Fibroblast of the conjunctiva (primary cell): ENCODE data around the gene NCBP2.

Experiments used
- DNase-seq: peaks from one replicate; pipeline ENCODE4 v3.0.0-alpha.2; 2010; ENCODE audit warnings: low read depth

Gene NCBP2

GRCh38 chr3:196942226-196942914, at the start of gene NCBP2:
Gene NCBP2, minus strand, starts transcription at chr3:196942528. Its CDS starts 25 bp downstream, at chr3:196942503.
- DNase-seq: peak; percentile 96

GRCh38 chr3:196991581-196992460, 49.5 kb upstream of the NCBP2 start:
- no peak for DNase-seq

DNA sequence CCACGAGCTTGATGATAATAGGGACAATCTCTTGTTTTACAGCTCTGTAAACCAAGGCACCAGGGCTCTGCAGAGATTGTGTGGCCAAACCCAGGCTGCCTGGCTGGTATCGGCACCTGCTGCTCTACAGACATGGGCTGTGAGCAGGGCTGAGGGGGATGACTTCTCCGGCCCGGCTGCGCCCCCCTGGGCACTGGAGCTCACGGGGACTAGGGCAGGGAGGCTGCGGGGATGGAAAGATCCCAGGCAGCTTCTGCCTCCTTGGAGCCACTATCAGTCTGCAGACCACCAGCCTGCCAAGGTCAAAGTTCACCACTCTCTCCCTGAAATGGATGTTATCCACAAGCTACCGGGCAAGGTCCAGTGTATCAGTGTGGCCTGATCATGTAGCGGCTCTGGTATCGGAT, 48.3 kb upstream of the NCBP2 start:
- DNase-seq: no peak

DNA sequence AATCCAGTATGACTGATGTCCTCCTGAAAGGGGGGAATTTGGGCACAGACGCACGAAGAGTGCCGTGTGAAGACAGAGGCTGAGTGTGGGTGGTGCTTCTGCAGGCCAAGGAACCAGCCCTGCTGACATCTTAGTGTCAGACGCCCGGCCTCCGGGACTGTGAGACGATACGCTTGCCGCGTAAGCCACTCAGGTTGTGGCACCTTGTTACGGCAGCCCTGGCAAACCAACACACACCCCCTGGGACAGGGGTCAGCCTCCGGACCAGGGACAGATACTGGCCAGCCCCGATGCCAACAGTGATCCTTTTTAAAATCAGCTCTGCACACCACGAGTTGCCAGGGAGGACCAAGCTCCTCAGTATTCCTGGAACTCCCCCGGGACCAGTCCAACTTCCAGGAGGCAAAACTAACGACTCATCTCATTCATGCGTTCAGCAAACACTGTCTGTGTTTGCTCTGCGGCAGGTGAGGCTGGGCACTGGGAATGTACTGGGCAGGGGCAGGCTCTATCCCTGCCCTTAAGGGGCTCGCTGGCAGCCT, 47.5 kb upstream of the NCBP2 start:
- no peak for DNase-seq

DNA sequence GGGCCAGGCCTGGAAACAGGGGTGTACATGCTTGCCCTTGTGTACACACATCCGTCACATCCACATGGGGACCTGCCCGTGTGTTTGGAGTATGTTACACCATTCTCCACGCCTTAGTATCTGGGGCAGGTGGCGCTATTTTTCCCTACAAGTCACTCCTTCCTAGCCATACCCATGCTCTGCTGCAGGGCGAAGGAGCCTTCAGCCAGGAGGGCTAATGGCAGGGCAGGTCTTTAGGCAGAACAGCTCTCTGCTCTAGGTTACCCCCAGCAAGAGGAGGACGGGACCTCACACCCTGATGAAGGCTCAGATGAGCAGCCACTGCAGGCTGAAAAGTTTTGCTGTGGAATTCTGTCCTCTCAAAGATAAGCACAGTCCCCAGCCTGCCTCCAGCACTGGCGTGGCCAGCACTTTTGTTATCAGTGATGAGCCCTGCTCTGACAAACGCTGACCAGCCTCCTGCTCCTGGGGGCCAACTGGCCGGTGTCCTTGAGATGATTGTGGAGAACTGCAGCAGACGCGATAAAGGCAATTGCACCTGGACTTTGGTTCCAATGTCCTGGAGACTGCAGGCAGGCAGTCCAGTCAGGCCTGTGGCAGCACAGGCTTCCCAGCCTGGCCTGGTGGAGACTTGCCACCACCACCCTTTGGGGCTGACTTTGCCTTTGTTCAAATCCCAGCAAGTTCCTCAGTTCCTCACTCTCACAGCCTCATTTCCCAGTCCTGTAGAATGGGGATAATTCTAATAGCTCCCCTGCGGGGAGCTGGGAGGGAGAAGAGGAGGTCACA, 46.1 kb upstream of the NCBP2 start:
- DNase-seq: no peak

GRCh38 chr3:196987022-196987421, 44.7 kb upstream of the NCBP2 start:
- no peak for DNase-seq

GRCh38 chr3:196985954-196986885, 43.9 kb upstream of the NCBP2 start:
- no peak for DNase-seq

GRCh38 chr3:196985298-196985697, 43.0 kb upstream of the NCBP2 start:
- no peak for DNase-seq

GRCh38 chr3:196983186-196983585, 40.9 kb upstream of the NCBP2 start:
- no peak for DNase-seq

DNA sequence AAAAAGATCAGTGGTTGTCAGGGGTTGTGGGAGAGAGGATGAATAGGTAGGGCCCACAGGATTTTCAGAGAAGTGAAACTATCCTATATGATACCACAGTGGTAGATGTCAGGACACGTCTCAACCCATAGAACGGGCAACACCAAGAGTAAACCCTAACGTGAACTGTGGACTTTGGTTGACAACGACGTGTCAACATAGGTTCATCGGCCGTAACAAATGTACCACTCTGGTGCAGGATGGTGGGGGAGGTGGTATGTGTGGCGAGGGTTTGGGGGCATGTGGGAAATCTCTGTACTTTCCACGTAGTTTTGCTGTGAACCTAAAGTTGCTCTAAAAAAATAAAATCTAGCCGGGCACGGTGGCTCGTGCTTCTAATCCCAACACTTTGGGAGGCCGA, 39.3 kb upstream of the NCBP2 start:
- DNase-seq: no peak

DNA sequence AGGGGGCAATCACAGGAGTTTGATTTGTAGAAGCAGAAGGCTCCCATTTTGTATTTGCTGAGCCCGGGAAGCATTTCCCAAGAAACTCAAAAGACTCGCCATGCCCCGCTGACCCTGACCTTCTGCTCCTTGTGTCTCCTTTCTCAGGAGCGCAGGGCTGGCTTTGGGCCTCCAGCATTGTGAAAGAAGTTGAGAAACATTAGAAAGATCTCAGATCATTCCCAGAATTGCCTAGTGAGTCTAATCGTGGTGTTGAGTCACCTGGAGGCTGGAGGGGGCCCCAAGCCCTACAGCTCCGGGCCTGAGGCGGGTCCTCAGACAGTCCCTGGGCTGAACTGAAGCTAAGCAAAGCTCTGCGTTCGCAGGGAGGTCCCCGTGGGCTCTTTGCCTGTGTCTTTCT, 37.2 kb upstream of the NCBP2 start:
- DNase-seq: peak; percentile 29

- DNase-seq: no peak
Measured at GRCh38 chr3:196976941-196977340, 34.6 kb upstream of the NCBP2 start.

DNA sequence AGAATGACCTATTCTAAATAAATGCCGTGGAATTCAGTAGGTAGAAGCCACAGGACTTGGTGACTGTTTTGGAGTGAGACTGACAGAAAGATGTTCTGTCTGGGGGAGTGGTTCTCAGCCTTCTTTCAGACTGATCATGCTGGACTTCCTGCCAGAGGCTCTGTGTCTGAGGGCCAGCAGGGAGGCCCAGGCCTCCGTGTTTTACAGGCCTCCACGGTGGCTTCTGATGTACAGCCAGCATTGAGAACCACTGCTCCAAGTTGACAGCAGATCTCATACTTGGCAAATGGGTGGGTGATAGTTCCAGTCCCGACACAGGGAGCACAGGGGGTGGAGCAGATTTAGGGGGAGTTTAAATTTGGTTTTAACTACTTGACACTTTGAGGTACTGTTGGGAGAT, 33.0 kb upstream of the NCBP2 start:
- DNase-seq: no peak

DNA sequence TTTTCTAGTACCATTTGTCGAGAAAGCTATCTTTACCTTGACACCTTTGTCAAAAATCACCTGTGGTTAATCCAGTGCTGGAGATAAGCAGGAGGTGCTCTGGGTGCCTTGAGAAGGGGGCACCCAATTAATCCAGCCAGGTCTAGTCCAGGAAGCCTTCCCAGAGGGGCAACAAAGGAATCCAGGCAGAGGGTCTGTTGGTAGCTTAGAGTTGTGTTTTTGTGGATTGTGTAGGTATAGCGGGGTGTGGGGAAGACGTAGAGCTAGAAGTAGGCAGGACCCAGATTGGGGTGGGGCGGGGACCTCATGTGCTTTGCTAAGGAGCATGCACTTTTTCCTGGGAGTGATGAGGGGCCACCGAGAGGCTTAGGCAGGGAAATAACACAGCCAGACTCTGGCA, 32.3 kb upstream of the NCBP2 start:
- no peak for DNase-seq

- DNase-seq: no peak
Measured at GRCh38 chr3:196971094-196971698, 28.9 kb upstream of the NCBP2 start.

DNA sequence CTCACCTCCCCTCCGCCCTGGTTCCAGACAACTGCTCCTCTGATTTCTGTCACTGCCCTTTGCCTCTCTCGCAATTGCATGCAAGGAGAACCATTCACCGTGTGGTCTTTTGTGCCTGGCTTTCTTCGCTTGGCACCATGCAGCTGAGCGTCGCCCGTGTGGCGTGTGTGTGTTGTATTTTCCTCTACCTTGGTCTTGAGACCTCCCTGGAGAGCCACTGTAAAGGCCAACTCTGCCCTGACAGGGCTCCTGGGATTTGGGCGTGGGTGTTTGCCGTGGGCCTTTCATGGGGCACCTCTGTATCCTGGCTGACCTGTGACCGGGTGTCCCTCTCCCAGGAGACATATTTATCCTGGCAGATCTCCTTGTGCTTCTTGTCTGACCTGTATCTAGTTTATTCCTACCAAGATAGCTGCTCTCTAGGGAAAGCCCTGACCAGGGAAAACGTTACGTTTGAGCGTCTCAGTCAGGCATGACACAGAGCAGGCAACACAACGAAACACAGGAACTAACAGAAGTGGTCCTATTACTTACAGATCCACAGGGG, 28.3 kb upstream of the NCBP2 start:
- no peak for DNase-seq

- no peak for DNase-seq
Measured at GRCh38 chr3:196969660-196970546, 27.6 kb upstream of the NCBP2 start.

- no peak for DNase-seq
Measured at GRCh38 chr3:196969134-196969659, 26.9 kb upstream of the NCBP2 start.
